Naive thymus-derived CD4-positive, alpha-beta T cell (primary cell): Measurements from ENCODE around the gene CEACAM16. TPM values are rescaled to one million over a fixed set of nuclear protein-coding genes. Genes with fewer than 3 reads are reported as not detected.
"Not testable (repeated sequence)": the region's sequence is repeated elsewhere in the genome, so short reads cannot be mapped to it uniquely, and the experiment has no call there.

Source experiments
- ATAC-seq: fragments of 150-1000 bp; cut with Tn5 transposase; 2 replicates; pipeline ENCODE4 v1.10.0; 2021; ENCODE audit warnings: mild to moderate bottlenecking, moderate library complexity
- CTCF ChIA-PET: fragments of 350-600 bp; sonication (Branson Sonifier 250); formaldehyde crosslinking; loops from one replicate; lab custom pipeline; 2021; ENCODE audit warnings: antibody characterized with exemption; lab: Charles Lee
- POLR2A ChIA-PET: fragments of 350-600 bp; sonication (Branson Sonifier 250); formaldehyde crosslinking; loops from one replicate; lab custom pipeline; 2021; ENCODE audit warnings: antibody characterized with exemption, inconsistent platforms; lab: Charles Lee
- DNase-seq, 9 donors: peaks; one replicate each; pipeline versions ENCODE4 v3.0.0 to v3.0.0-alpha.2; 2020 to 2022; ENCODE audit warnings: mixed read lengths in 1 of 9
- H3K27ac ChIP-seq: one replicate; pipeline ENCODE4 v1.7.0; 2013; ENCODE audit warnings: mild to moderate bottlenecking, low read depth, low read length, moderate library complexity
- H3K27me3 ChIP-seq, 2 donors: one replicate each; pipeline ENCODE4 v1.7.0; 2013; ENCODE audit warnings: low read length in 2 of 2, mild to moderate bottlenecking in 2 of 2, moderate library complexity in 2 of 2; ENCODE audit not compliant: control insufficient read depth in 2 of 2, insufficient read depth in 2 of 2
- H3K36me3 ChIP-seq, 3 experiments: 1 replicate in 2 of 3; 2 replicates in 1 of 3; pipeline ENCODE4 v1.7.0; 2013; ENCODE audit warnings: low read length in 3 of 3, mild to moderate bottlenecking in 3 of 3, moderate library complexity in 1 of 3; ENCODE audit not compliant: insufficient read depth in 3 of 3, control insufficient read depth in 2 of 3
- H3K4me1 ChIP-seq, 2 donors: one replicate each; pipeline ENCODE4 v1.7.0; 2013; ENCODE audit warnings: low read length in 2 of 2, mild to moderate bottlenecking in 2 of 2, moderate library complexity in 1 of 2; ENCODE audit not compliant: control insufficient read depth in 2 of 2, insufficient read depth in 2 of 2
- H3K4me3 ChIP-seq: 2 replicates; pipeline ENCODE4 v1.7.0; 2013; ENCODE audit warnings: mild to moderate bottlenecking, low read length
- H3K9me3 ChIP-seq, 3 experiments: 1 replicate in 2 of 3; 2 replicates in 1 of 3; pipeline ENCODE4 v1.7.0; 2013; ENCODE audit warnings: low read length in 3 of 3; ENCODE audit not compliant: control insufficient read depth in 2 of 3
- H3K27ac Mint-ChIP-seq, 9 donors: one replicate each; pipeline ENCODE4 v1.8.0; 2020 to 2022; ENCODE audit warnings: mixed read lengths in 9 of 9, mild to moderate bottlenecking in 8 of 9, moderate library complexity in 5 of 9, inconsistent platforms in 2 of 9
- H3K27me3 Mint-ChIP-seq, 5 donors: one replicate each; pipeline ENCODE4 v1.8.0; 2021 to 2022; ENCODE audit warnings: mixed read lengths in 5 of 5, mild to moderate bottlenecking in 1 of 5
- H3K36me3 Mint-ChIP-seq, 5 donors: one replicate each; pipeline ENCODE4 v1.8.0; 2020 to 2022; ENCODE audit warnings: mixed read lengths in 5 of 5, mild to moderate bottlenecking in 3 of 5, inconsistent platforms in 1 of 5
- H3K4me1 Mint-ChIP-seq, 7 donors: one replicate each; pipeline ENCODE4 v1.8.0; 2020 to 2022; ENCODE audit warnings: mixed read lengths in 7 of 7, mild to moderate bottlenecking in 3 of 7, inconsistent platforms in 1 of 7
- H3K4me3 Mint-ChIP-seq, 10 donors: one replicate each; pipeline ENCODE4 v1.8.0; 2020 to 2022; ENCODE audit warnings: mild to moderate bottlenecking in 10 of 10, mixed read lengths in 10 of 10, moderate library complexity in 6 of 10, inconsistent platforms in 2 of 10
- H3K9me3 Mint-ChIP-seq, 11 donors: one replicate each; pipeline ENCODE4 v1.8.0; 2020 to 2022; ENCODE audit warnings: mixed read lengths in 11 of 11, mild to moderate bottlenecking in 4 of 11, inconsistent platforms in 1 of 11, moderate library complexity in 1 of 11
- intact Hi-C, 2 donors: fragments of 100-400 bp; cut with micrococcal nuclease; formaldehyde crosslinking; loops; one replicate each; pipeline ENCODE4 v1.15.1; 2023
- polyA plus RNA-seq, 2 donors: library from polyadenylated mRNA; unstranded; fragments of 300-500 nt; fragmentation: Illumina TruSeq; gene quantifications; one replicate each; pipeline ENCODE4 v1.2.3, GENCODE V29; 2021
- total RNA-seq, 6 experiments: library from RNA in 5 of 6; stranded (reverse) in 5 of 6; gene quantifications; 1 replicate in 5 of 6; 2 replicates in 1 of 6; pipeline ENCODE4 v1.2.3 and lab custom pipeline; 2021 to 2026

The CEACAM16 gene
- total and polyA plus RNA-seq, 7 experiments from 2014 or later = not detected

- no peak for ATAC-seq
- CTCF ChIA-PET = no interaction called here
- H3K4me3 Mint-ChIP-seq = no peak overlapping the region
These were observed 34.0 kb upstream of the CEACAM16 start for GRCh38 chr19:44664976-44665375.

GRCh38 chr19:44666852-44667556, 31.9 kb upstream of the CEACAM16 start:
- Mint-ChIP-seq H3K27ac (no peak overlapping the region), H3K4me3 (no peak overlapping the region), H3K4me1 (peaks cover 0 to 1% (median 0%) of the 10 kb centered on the region in 7 donors), H3K9me3 (peaks cover 0 to 3% (median 0%) of the 10 kb centered on the region in 11 donors), H3K27me3 (no peaks in the 10 kb centered on the region), H3K36me3 (peaks cover 0 to 5% (median 0%) of the 10 kb centered on the region in 5 donors)
- Histone ChIP-seq H3K9me3 (no peaks in the 10 kb centered on the region), H3K27me3 (no peaks in the 10 kb centered on the region), H3K4me3 (no peak overlapping the region), H3K27ac (no peak overlapping the region), H3K36me3 (no peaks in the 10 kb centered on the region), H3K4me1 (no peaks in the 10 kb centered on the region)
- no peak for DNase-seq
- intact Hi-C loops = no loop called here
- ATAC-seq = no peak
- POLR2A ChIA-PET = no interaction called here
- CTCF ChIA-PET = no interaction called here

More at GRCh38 chr19:44664976-44665375, 34.0 kb upstream of the CEACAM16 start:
- no peak overlapping the region for H3K27ac Mint-ChIP-seq
- intact Hi-C loops = no loop called here
- DNase-seq = no peak
- H3K4me1 Mint-ChIP-seq = peaks cover 0 to 1% (median 0%) of the 10 kb centered on the region in 7 donors
- Histone ChIP-seq H3K4me3 (no peak overlapping the region), H3K36me3 (no peaks in the 10 kb centered on the region), H3K4me1 (no peaks in the 10 kb centered on the region), H3K27me3 (no peaks in the 10 kb centered on the region), H3K9me3 (no peaks in the 10 kb centered on the region), H3K27ac (no peak overlapping the region)
- POLR2A ChIA-PET = no interaction called here
- H3K9me3 Mint-ChIP-seq = peaks cover 0 to 3% (median 0%) of the 10 kb centered on the region in 11 donors
- H3K27me3 Mint-ChIP-seq = no peaks in the 10 kb centered on the region
- H3K36me3 Mint-ChIP-seq = peaks cover 0 to 5% (median 0%) of the 10 kb centered on the region in 5 donors

GRCh38 chr19:44668985-44669764, 29.8 kb upstream of the CEACAM16 start:
- H3K27ac ChIP-seq = no peak overlapping the region
- H3K9me3 ChIP-seq = no peaks in the 10 kb centered on the region
- H3K4me1 ChIP-seq = no peaks in the 10 kb centered on the region
- Mint-ChIP-seq H3K4me3 (no peak overlapping the region), H3K27me3 (no peaks in the 10 kb centered on the region), H3K27ac (peak overlapping the region in 1 of 9 donors; percentile 67), H3K4me1 (peaks cover 0 to 2% (median 0%) of the 10 kb centered on the region in 7 donors), H3K36me3 (no peaks in the 10 kb centered on the region), H3K9me3 (peaks cover 0 to 3% (median 0%) of the 10 kb centered on the region in 11 donors)
- CTCF ChIA-PET = interaction anchor here (0.8 kb wide), 1 partner anchor 55 kb away, joined by 3 read pairs; no protein-coding TSS in a partner anchor
- H3K4me3 ChIP-seq = no peak overlapping the region
- POLR2A ChIA-PET = no interaction called here
- ATAC-seq = no peak
- intact Hi-C loops = no loop called here
- no peaks in the 10 kb centered on the region for H3K36me3 ChIP-seq
- no peaks in the 10 kb centered on the region for H3K27me3 ChIP-seq
- DNase-seq = no peak

DNA sequence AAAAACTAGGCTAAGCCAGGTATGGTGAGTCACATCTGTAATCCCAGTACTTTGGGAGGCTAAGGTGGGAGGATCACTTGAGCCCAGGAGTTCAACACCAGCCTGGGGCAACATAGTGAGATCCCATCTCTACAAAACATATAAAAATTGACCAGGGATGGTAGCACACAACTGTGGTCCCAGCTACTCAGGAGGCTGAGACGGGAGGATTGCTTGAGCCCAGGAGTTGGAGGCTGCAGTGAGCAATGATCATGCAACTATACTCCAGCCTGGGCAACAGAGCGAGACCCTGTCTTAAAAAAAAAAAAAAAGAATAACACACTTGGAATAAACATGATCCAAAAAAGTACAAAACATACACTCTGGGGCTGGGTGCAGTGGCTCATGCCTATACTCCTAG, 28.9 kb upstream of the CEACAM16 start:
- H3K27ac ChIP-seq, POLR2A ChIA-PET, ATAC-seq, DNase-seq, H3K27me3 Mint-ChIP-seq, H3K4me3 ChIP-seq, H3K4me3 Mint-ChIP-seq, H3K36me3 ChIP-seq, intact Hi-C loops, H3K9me3 Mint-ChIP-seq, H3K27ac Mint-ChIP-seq, H3K4me1 ChIP-seq, H3K27me3 ChIP-seq, H3K9me3 ChIP-seq, H3K4me1 Mint-ChIP-seq, H3K36me3 Mint-ChIP-seq: not testable (repeated sequence)
- CTCF ChIA-PET = interaction anchor here (0.6 kb wide), 1 partner anchor 67 kb away, joined by 3 read pairs; no protein-coding TSS in a partner anchor

DNA sequence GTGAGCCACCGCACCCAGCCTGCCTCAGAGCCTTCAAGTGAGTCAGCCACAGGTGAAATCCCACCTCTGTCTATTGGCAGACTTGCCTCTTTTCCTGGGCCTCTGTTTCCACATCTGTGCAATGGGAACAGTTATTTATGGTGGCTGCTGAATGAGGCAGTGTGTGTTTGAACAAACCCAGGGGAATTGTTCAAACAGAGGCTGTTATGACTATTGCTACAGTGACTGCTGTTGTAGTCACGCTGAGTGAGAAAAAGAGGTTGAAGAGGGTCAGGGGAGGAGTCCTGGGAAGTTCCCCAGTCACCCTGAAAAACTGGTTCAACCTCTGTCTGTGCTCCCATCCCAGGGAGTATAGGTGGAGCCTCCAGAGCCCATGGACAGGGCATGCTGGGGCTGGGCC, 27.6 kb upstream of the CEACAM16 start, which contains the start of gene CEACAM19:
TSS of gene CEACAM19 (plus strand) at position 83 of the 400 bp plus-strand sequence. CDS start 450 bp downstream, outside the sequence.
- no peaks in the 10 kb centered on the region for H3K36me3 ChIP-seq
- Mint-ChIP-seq H3K9me3 (peaks cover 0 to 3% (median 0%) of the 10 kb centered on the region in 11 donors), H3K36me3 (no peaks in the 10 kb centered on the region), H3K4me3 (no peak within 1 kb of the TSS), H3K27me3 (no peaks in the 10 kb centered on the region), H3K27ac (no peak within 1 kb of the TSS), H3K4me1 (peaks cover 0 to 2% (median 0%) of the 10 kb centered on the region in 7 donors)
- H3K27ac ChIP-seq = no peak within 1 kb of the TSS
- no peak for ATAC-seq
- no peak for DNase-seq
- ChIA-PET POLR2A (no interaction called here), CTCF (no interaction called here)
- intact Hi-C loops = no loop called here
- no peaks in the 10 kb centered on the region for H3K27me3 ChIP-seq
- H3K4me1 ChIP-seq = no peaks in the 10 kb centered on the region
- H3K9me3 ChIP-seq = no peaks in the 10 kb centered on the region
- no peak within 1 kb of the TSS for H3K4me3 ChIP-seq

DNA sequence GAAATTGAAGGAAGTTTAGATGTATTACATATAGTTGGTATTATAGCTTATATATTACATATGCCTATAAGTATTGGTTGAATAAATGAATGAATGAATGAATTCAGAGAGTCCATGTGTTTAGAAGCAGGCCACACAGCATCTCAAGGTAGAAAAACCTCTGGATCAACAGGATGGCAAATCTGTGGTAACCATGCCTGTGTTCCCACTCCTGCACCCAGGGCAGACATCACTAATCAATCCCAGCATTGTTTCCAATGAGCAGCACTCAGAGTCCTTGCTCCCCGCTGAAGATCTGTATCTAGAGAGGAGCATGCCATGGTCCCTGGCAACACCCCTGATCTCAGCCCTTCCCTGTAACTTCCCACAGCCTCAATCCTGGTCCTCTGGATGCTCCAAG, 26.7 kb upstream of the CEACAM16 start:
- no peak for DNase-seq
- POLR2A ChIA-PET = no interaction called here
- Histone ChIP-seq H3K27me3 (no peaks in the 10 kb centered on the region), H3K27ac (no peak overlapping the region), H3K36me3 (no peaks in the 10 kb centered on the region), H3K4me1 (no peaks in the 10 kb centered on the region), H3K4me3 (no peak overlapping the region), H3K9me3 (no peaks in the 10 kb centered on the region)
- Mint-ChIP-seq H3K27me3 (no peaks in the 10 kb centered on the region), H3K9me3 (peaks cover 0 to 3% (median 0%) of the 10 kb centered on the region in 11 donors), H3K36me3 (no peaks in the 10 kb centered on the region), H3K4me1 (peaks cover 0 to 3% (median 0%) of the 10 kb centered on the region in 7 donors), H3K4me3 (no peak overlapping the region), H3K27ac (no peak overlapping the region)
- CTCF ChIA-PET = no interaction called here
- no peak for ATAC-seq
- intact Hi-C loops = no loop called here
